Measurements from ENCODE around the gene FAM53B.

Gene FAM53B

DNA sequence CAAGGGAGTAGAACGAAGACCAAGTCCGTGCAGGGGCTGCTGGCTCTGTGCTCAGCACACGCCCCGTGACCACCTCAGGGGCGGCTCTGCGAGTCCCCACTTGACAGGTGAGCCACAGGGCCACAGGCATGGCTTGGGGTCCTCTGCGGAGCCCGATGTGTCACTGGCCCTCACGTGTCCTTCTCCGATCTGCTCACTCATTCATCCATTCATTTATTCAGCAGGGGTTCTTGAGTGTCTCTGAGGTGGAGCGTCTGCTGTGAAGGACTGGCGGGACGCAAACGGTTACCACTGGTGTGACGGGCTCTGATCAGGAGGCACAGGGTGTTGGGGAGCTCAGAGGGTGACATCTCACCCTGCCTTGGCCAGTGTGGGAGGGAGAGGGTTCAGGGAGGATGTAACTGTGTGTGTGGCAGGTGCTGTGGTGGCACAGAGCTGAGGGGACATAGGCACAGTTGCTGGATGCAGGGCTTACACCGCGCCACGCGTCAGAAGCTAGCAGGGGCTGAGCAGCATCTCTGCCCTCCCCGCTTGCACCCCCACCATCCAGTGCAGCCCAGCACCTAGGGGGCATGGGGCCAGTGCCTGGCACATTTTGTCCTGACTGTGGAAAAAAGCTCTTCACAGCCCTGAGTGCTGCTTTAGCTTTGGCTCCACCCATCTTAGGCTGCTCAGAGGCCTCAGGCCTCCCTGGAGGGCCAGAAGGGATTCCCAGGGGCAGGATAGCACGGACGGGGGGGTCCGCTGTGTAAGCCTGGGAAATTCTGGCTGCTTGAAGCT, 165.8 kb downstream of the FAM53B start:
- H3K4me1 ChIP-seq (ENCODE audit: control insufficient read depth, insufficient read depth, low read depth, low read length), result no peaks in the 10 kb centered on the region
- H2BK12ac ChIP-seq (ENCODE audit: low read length in 2 of 2), result no peak overlapping the region
- no peaks in the 10 kb centered on the region for H3K36me3 ChIP-seq (ENCODE audit: control insufficient read depth in 1 of 2, insufficient read depth in 2 of 2, low read depth in 1 of 2, low read length in 2 of 2)
- no peak overlapping the region for H3K23ac ChIP-seq (ENCODE audit: low read length in 2 of 2)
- H2BK120ac ChIP-seq (ENCODE audit: low read depth, low read length), result no peak overlapping the region
- no peak overlapping the region for H3K4me2 ChIP-seq (ENCODE audit: low read length, poor library complexity, severe bottlenecking)
- H3K9me3 ChIP-seq (ENCODE audit: control insufficient read depth, low read length), result peaks cover 3% of the 10 kb centered on the region
- H2BK15ac ChIP-seq (ENCODE audit: low read depth, poor library complexity, severe bottlenecking), result no peak overlapping the region
- no peak overlapping the region for H3K27ac ChIP-seq (ENCODE audit: low read length, poor library complexity, severe bottlenecking)
- H4K8ac ChIP-seq (ENCODE audit: low read length), result no peak overlapping the region
- H3K79me1 ChIP-seq (replicated peaks; ENCODE audit: low read length, poor library complexity, severe bottlenecking), result no peaks in the 10 kb centered on the region
- DNase-seq, result no peak
- H2AK5ac ChIP-seq (ENCODE audit: low read length, severe bottlenecking), result no peak overlapping the region
- no peak overlapping the region for H2AFZ ChIP-seq (ENCODE audit: low read depth, low read length)
- H2BK5ac ChIP-seq (ENCODE audit: low read depth, low read length, poor library complexity, severe bottlenecking), result no peak overlapping the region
- H3K18ac ChIP-seq (ENCODE audit: low read depth in 1 of 2, low read length in 2 of 2), result no peak overlapping the region
- no peak overlapping the region for H3K4ac ChIP-seq (ENCODE audit: low read depth in 1 of 2, low read length in 2 of 2)
- H3K14ac ChIP-seq (ENCODE audit: low read length in 2 of 2), result peak overlapping the region in 1 of 2 experiments; percentile 72
- H3K9ac ChIP-seq (ENCODE audit: low read length), result no peak overlapping the region
- no peak overlapping the region for H3K4me3 ChIP-seq (ENCODE audit: insufficient read depth in 1 of 2, low read depth in 1 of 2, low read length in 2 of 2)
- H3K27me3 ChIP-seq (ENCODE audit: control insufficient read depth in 1 of 2, insufficient read depth in 1 of 2, low read length in 2 of 2), result peaks cover 25 to 31% of the 10 kb centered on the region in 2 experiments
- no peak overlapping the region for H4K91ac ChIP-seq (ENCODE audit: low read length)
- WGBS, result 87% methylated on average over 21 of the region's 23 CpGs

DNA sequence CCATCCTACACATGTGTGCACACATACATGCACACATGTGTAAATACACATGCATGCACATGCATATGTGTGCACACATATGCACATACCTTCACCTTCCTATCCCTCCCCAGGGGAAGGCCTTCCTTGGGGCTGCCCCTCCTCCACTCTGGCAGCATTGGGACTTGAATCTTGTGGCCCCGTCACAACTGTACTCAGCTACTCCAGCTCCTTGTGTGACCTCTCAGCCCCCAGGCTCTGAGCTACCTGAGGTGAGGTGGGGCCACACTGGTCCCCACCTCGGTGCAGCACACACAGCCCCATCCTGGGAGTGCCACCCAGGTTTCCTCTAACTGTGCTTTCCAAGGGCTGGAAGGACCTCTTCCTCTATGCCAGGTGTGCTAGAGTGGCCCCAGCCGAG, 166.5 kb downstream of the FAM53B start:
- Histone ChIP-seq H2BK12ac (ENCODE audit: low read length in 2 of 2) (no peak overlapping the region), H3K4ac (ENCODE audit: low read depth in 1 of 2, low read length in 2 of 2) (no peak overlapping the region), H3K36me3 (ENCODE audit: control insufficient read depth in 1 of 2, insufficient read depth in 2 of 2, low read depth in 1 of 2, low read length in 2 of 2) (no peaks in the 10 kb centered on the region), H3K4me2 (ENCODE audit: low read length, poor library complexity, severe bottlenecking) (no peak overlapping the region), H3K27ac (ENCODE audit: low read length, poor library complexity, severe bottlenecking) (no peak overlapping the region), H3K4me1 (ENCODE audit: control insufficient read depth, insufficient read depth, low read depth, low read length) (no peaks in the 10 kb centered on the region), H2BK15ac (ENCODE audit: low read depth, poor library complexity, severe bottlenecking) (no peak overlapping the region), H3K18ac (ENCODE audit: low read depth in 1 of 2, low read length in 2 of 2) (no peak overlapping the region), H2AFZ (ENCODE audit: low read depth, low read length) (no peak overlapping the region), H4K91ac (ENCODE audit: low read length) (no peak overlapping the region), H3K9me3 (ENCODE audit: control insufficient read depth, low read length) (peaks cover 3% of the 10 kb centered on the region), H2AK5ac (ENCODE audit: low read length, severe bottlenecking) (no peak overlapping the region), H3K23ac (ENCODE audit: low read length in 2 of 2) (no peak overlapping the region), H2BK5ac (ENCODE audit: low read depth, low read length, poor library complexity, severe bottlenecking) (no peak overlapping the region), H3K4me3 (ENCODE audit: insufficient read depth in 1 of 2, low read depth in 1 of 2, low read length in 2 of 2) (no peak overlapping the region), H3K9ac (ENCODE audit: low read length) (no peak overlapping the region), H2BK120ac (ENCODE audit: low read depth, low read length) (no peak overlapping the region), H3K79me1 (replicated peaks; ENCODE audit: low read length, poor library complexity, severe bottlenecking) (no peaks in the 10 kb centered on the region), H4K8ac (ENCODE audit: low read length) (no peak overlapping the region), H3K14ac (ENCODE audit: low read length in 2 of 2) (peak overlapping the region in 1 of 2 experiments; percentile 9), H3K27me3 (ENCODE audit: control insufficient read depth in 1 of 2, insufficient read depth in 1 of 2, low read length in 2 of 2) (peaks cover 25 to 31% of the 10 kb centered on the region in 2 experiments)
- 66% methylated on average over 3 of the region's 3 CpGs for WGBS
- no peak for DNase-seq

DNA sequence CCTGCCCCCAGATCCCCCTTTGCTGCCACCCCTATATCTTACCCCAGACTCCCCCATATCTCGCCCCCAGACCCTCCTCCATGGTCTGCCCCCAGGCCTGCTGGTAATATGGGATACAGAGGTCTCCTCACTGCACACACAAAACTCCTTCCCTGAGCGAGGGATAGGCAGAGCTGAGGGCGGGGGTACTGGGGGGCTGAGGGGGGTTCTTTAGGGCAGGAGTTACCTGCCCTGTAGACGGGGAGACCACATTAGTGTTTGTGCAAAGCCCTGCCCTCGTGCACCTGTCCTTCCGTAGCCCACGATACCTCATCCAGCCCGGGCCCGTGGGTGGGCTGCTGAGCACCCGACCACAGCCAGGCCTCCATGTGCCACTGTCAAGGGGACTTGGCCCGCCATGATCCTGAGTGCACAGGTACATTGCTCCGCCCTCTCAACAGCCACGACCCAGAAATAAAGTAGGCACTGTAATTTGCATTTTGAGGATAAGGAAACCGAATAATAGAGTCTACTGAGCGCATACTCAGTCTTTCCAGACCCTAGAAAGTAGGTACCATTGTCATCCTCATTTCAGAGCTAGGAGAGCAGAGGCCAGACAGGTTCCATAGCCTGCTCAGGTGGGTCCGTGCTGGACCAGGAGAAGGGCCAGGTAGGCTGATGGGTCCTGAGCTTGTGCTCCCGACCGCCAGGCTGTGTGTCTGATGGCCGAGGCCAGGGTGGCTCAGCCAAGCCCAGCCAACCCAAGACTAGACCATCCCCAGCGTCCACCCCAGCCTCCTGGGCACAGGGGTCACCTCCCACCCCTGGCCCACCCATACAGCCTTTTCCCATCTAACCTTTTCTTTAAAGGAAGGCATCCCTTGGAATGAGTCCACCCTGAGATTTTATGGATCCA, 167.4 kb downstream of the FAM53B start:
- whole genome bisulfite sequencing, result 88% methylated on average over 18 of the region's 20 CpGs
- Histone ChIP-seq H3K27ac (ENCODE audit: low read length, poor library complexity, severe bottlenecking) (no peak overlapping the region), H3K79me1 (replicated peaks; ENCODE audit: low read length, poor library complexity, severe bottlenecking) (no peaks in the 10 kb centered on the region)

More for the DNA sequence above, 167.4 kb downstream of the FAM53B start:
- no peak overlapping the region for H4K8ac ChIP-seq (ENCODE audit: low read length)
- H3K27me3 ChIP-seq (ENCODE audit: control insufficient read depth in 1 of 2, insufficient read depth in 1 of 2, low read length in 2 of 2), result peaks cover 26 to 31% of the 10 kb centered on the region in 2 experiments
- no peaks in the 10 kb centered on the region for H3K4me1 ChIP-seq (ENCODE audit: control insufficient read depth, insufficient read depth, low read depth, low read length)
- no peak overlapping the region for H3K4ac ChIP-seq (ENCODE audit: low read depth in 1 of 2, low read length in 2 of 2)
- no peak overlapping the region for H2BK12ac ChIP-seq (ENCODE audit: low read length in 2 of 2)
- peak overlapping the region in 1 of 2 experiments; percentile 41 for H3K23ac ChIP-seq (ENCODE audit: low read length in 2 of 2)
- H3K9me3 ChIP-seq (ENCODE audit: control insufficient read depth, low read length), result peaks cover 3% of the 10 kb centered on the region
- H3K36me3 ChIP-seq (ENCODE audit: control insufficient read depth in 1 of 2, insufficient read depth in 2 of 2, low read depth in 1 of 2, low read length in 2 of 2), result no peaks in the 10 kb centered on the region
- no peak overlapping the region for H2AFZ ChIP-seq (ENCODE audit: low read depth, low read length)
- DNase-seq, result no peak
- no peak overlapping the region for H3K18ac ChIP-seq (ENCODE audit: low read depth in 1 of 2, low read length in 2 of 2)
- no peak overlapping the region for H3K4me3 ChIP-seq (ENCODE audit: insufficient read depth in 1 of 2, low read depth in 1 of 2, low read length in 2 of 2)
- H3K9ac ChIP-seq (ENCODE audit: low read length), result no peak overlapping the region
- peak overlapping the region in 1 of 2 experiments; percentile 18 for H3K14ac ChIP-seq (ENCODE audit: low read length in 2 of 2)
- no peak overlapping the region for H2AK5ac ChIP-seq (ENCODE audit: low read length, severe bottlenecking)
- H4K91ac ChIP-seq (ENCODE audit: low read length), result no peak overlapping the region
- no peak overlapping the region for H2BK15ac ChIP-seq (ENCODE audit: low read depth, poor library complexity, severe bottlenecking)
- H2BK5ac ChIP-seq (ENCODE audit: low read depth, low read length, poor library complexity, severe bottlenecking), result no peak overlapping the region
- H3K4me2 ChIP-seq (ENCODE audit: low read length, poor library complexity, severe bottlenecking), result no peak overlapping the region
- H2BK120ac ChIP-seq (ENCODE audit: low read depth, low read length), result no peak overlapping the region
